Measurements from ENCODE around the gene PLA1A. TPM values are rescaled to one million over a fixed set of nuclear protein-coding genes. Genes with fewer than 3 reads are reported as not detected.

Gene PLA1A
- total RNA-seq, 1 experiment from 2014 or later = not detected

DNA sequence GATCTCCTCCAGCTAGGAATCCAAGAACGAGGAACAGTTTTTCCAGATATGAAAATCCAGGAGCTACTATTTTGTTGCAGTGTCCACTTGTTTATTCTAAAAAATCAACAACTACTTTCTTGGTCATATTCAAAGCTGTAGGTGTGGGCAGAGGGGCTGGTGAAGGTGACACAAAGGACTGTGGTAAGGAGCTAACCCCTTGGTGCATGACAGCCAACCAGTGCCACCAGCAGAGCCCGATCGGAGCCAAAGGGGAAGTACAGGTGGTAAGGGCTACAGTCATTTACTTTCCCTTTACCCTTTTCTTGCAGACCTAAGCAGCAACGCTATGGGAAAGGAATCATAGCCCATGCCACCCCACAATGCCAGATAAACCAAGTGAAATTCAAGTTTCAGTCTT lies 30.7 kb downstream of the PLA1A start:
- Histone ChIP-seq H3K4me2 (peak overlapping the region; percentile 55; the same call in 1 of the 2 replicates), H3K9me3 (ENCODE audit: insufficient read depth, low read depth) (no peaks in the 10 kb centered on the region), H4K20me1 (ENCODE audit: insufficient read depth) (no peaks in the 10 kb centered on the region), H2AFZ (no peak overlapping the region), H3K9me2 (ENCODE audit: insufficient read depth) (no peaks in the 10 kb centered on the region; the same call in 1 of the 2 replicates), H3K27me3 (ENCODE audit: insufficient read depth, low read depth) (no peaks in the 10 kb centered on the region), H3K36me3 (ENCODE audit: low read depth) (no peaks in the 10 kb centered on the region), H3K4me3 (no peak overlapping the region), H3K27ac (0 out of 2 replicates have a peak overlapping the region, but pooled peaks have one; percentile 23), H3K4me1 (replicated peaks; ENCODE audit: insufficient read depth) (peaks cover 32% of the 10 kb centered on the region), H3F3A (ENCODE audit: insufficient read depth, low read depth) (0 out of 2 replicates have a peak, but pooled peaks cover 9% of the 10 kb centered on the region), H3K79me2 (ENCODE audit: low read depth) (no peaks in the 10 kb centered on the region)
- ChIA-PET POLR2A (ENCODE audit: unreplicated experiment) (no interaction called here), CTCF (no interaction called here)
- intact Hi-C loops (cut with micrococcal nuclease; ENCODE audit: unreplicated experiment) = no loop called here
- BruUV-seq (replicated peaks) = no TSS peak
- DNase-seq = no peak
- TF ChIP-seq, protein P1, sequence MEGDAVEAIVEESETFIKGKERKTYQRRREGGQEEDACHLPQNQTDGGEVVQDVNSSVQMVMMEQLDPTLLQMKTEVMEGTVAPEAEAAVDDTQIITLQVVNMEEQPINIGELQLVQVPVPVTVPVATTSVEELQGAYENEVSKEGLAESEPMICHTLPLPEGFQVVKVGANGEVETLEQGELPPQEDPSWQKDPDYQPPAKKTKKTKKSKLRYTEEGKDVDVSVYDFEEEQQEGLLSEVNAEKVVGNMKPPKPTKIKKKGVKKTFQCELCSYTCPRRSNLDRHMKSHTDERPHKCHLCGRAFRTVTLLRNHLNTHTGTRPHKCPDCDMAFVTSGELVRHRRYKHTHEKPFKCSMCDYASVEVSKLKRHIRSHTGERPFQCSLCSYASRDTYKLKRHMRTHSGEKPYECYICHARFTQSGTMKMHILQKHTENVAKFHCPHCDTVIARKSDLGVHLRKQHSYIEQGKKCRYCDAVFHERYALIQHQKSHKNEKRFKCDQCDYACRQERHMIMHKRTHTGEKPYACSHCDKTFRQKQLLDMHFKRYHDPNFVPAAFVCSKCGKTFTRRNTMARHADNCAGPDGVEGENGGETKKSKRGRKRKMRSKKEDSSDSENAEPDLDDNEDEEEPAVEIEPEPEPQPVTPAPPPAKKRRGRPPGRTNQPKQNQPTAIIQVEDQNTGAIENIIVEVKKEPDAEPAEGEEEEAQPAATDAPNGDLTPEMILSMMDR (conservative IDR thresholded peaks at IDR 0.05) = no peak
- no peak for TF ChIP-seq EZH2 (IDR thresholded peaks at IDR 0.05; ENCODE audit: low read depth)

DNA sequence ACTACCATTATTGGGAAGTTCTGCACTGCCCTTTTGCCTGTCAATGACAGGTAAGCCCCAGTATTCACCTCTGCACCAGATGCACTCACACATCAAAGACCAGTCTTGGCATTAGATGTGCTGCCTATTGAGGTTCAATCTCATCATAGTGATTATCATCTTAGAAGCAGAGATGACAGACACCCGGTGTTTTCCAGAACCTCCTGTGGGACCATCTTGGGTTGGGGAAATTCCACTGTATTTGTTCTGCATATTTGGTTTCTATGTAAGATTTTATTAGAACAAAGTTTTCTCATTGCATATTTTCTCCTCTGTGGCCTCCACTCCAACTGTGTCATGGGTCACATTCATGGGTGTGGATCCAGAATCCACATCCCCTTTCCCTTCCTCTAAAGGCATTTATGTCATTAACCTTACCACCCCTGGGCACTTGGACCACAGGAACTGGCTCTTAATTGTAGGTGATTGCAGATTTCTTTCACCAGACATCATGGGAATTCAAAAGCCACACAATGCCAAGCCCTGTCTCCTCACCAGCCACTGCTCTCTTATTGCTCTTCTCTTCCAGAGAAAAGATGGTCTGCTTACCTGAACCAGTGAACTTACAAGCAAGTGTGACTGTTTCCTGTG lies 31.2 kb downstream of the PLA1A start:
- Histone ChIP-seq H3K9me3 (ENCODE audit: insufficient read depth, low read depth) (no peaks in the 10 kb centered on the region), H3K9me2 (ENCODE audit: insufficient read depth) (no peaks in the 10 kb centered on the region; the same call in 1 of the 2 replicates), H3K79me2 (ENCODE audit: low read depth) (no peaks in the 10 kb centered on the region), H3K36me3 (ENCODE audit: low read depth) (no peaks in the 10 kb centered on the region), H3K4me3 (no peak overlapping the region), H3K4me1 (replicated peaks; ENCODE audit: insufficient read depth) (peaks cover 32% of the 10 kb centered on the region), H2AFZ (no peak overlapping the region), H3K4me2 (peak overlapping the region; percentile 55), H3K27me3 (ENCODE audit: insufficient read depth, low read depth) (no peaks in the 10 kb centered on the region), H4K20me1 (ENCODE audit: insufficient read depth) (no peaks in the 10 kb centered on the region), H3F3A (ENCODE audit: insufficient read depth, low read depth) (0 out of 2 replicates have a peak, but pooled peaks cover 9% of the 10 kb centered on the region), H3K27ac (peak overlapping the region; percentile 60)
- BruUV-seq (replicated peaks) = no TSS peak
- POLR2A ChIA-PET (ENCODE audit: unreplicated experiment) = no interaction called here
- CTCF ChIA-PET = interaction anchor here (0.7 kb wide), 1 partner anchor 100 kb away, joined by 4 read pairs; no protein-coding TSS in a partner anchor
- TF ChIP-seq EZH2 (IDR thresholded peaks at IDR 0.05; ENCODE audit: low read depth) = no peak
- TF ChIP-seq, protein P1 (conservative IDR thresholded peaks at IDR 0.05) = no peak
- intact Hi-C loops (cut with micrococcal nuclease; ENCODE audit: unreplicated experiment) = no loop called here
- peak in 1 of 2 experiments; percentile 53 for DNase-seq

DNA sequence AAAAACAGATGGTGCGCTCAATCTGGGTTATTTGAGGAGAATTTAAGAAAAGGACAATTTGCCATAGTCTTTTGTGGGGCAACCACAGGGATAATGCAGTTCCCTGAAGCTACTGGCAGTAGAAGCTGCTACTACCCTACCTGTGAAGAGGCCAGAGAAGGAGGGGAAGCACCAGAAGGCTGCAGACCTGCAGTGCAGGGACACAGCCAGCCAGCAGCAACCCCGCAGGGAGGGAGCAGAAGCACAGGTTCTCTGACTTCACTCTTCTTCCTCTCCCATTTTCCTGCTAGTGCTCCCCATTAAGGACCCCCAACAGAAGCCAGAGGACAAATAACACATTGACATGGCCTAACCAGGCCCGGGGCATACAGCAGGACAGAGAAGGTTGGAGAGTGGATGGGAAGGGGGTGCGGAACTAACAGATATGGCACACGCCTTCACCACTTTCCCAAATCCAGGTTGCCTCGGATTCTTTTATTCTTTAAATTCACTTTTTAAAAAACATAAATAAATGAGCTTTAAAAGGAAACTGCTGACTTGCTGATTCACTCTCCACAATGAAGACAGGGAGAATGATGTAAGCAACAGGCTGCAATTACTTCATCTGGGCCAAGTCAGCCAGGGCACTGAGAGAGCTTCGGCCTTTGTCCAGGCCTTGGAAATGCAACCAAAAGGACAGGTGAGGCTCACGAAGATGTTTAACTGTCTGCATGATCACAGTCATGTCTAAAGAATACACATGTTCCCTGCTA lies 32.6 kb downstream of the PLA1A start:
- no peak for DNase-seq

More for the DNA sequence above, 32.6 kb downstream of the PLA1A start:
- Histone ChIP-seq H3K9me3 (ENCODE audit: insufficient read depth, low read depth) (no peaks in the 10 kb centered on the region), H3K4me3 (no peak overlapping the region), H2AFZ (peak overlapping the region; percentile 70), H3K27me3 (ENCODE audit: insufficient read depth, low read depth) (no peaks in the 10 kb centered on the region), H3F3A (ENCODE audit: insufficient read depth, low read depth) (0 out of 2 replicates have a peak, but pooled peaks cover 9% of the 10 kb centered on the region), H3K79me2 (ENCODE audit: low read depth) (no peaks in the 10 kb centered on the region), H3K9me2 (ENCODE audit: insufficient read depth) (no peaks in the 10 kb centered on the region; the same call in 1 of the 2 replicates), H3K27ac (peak overlapping the region; percentile 60), H3K4me2 (peak overlapping the region; percentile 18; the same call in 1 of the 2 replicates), H3K36me3 (ENCODE audit: low read depth) (no peaks in the 10 kb centered on the region), H4K20me1 (ENCODE audit: insufficient read depth) (no peaks in the 10 kb centered on the region), H3K4me1 (replicated peaks; ENCODE audit: insufficient read depth) (peaks cover 32% of the 10 kb centered on the region)
- no TSS peak for BruUV-seq (replicated peaks)
- POLR2A ChIA-PET (ENCODE audit: unreplicated experiment) = interaction anchor here (0.6 kb wide), 1 partner anchor 11 kb away, joined by 3 read pairs; no protein-coding TSS in a partner anchor
- intact Hi-C loops (cut with micrococcal nuclease; ENCODE audit: unreplicated experiment) = no loop called here
- TF ChIP-seq, protein P1 (conservative IDR thresholded peaks at IDR 0.05) = no peak
- no peak for TF ChIP-seq EZH2 (IDR thresholded peaks at IDR 0.05; ENCODE audit: low read depth)
- CTCF ChIA-PET = no interaction called here

Measured in PC-9 (cell line).